DOHH2 (cell line): ENCODE results near the gene SMIM15.

Experiments
- EZH2phosphoT487 ChIP-seq: fragments of 200-600 bp; sonication (generic); IDR thresholded peaks from 2 replicates; pipeline ENCODE4 v1.6.1; 2017; ENCODE audit warnings: borderline replicate concordance, mild to moderate bottlenecking, antibody characterized with exemption, low read length, moderate library complexity, mixed read lengths
- TF ChIP-seq, protein P1 (sequence below): fragments of 200-600 bp; sonication (generic); IDR thresholded peaks from one replicate; pipeline ENCODE4 v1.5.1; 2014; ENCODE audit warnings: antibody characterized with exemption, mild to moderate bottlenecking, low read depth, low read length; ENCODE audit not compliant: poor library complexity, severe bottlenecking

DNA sequence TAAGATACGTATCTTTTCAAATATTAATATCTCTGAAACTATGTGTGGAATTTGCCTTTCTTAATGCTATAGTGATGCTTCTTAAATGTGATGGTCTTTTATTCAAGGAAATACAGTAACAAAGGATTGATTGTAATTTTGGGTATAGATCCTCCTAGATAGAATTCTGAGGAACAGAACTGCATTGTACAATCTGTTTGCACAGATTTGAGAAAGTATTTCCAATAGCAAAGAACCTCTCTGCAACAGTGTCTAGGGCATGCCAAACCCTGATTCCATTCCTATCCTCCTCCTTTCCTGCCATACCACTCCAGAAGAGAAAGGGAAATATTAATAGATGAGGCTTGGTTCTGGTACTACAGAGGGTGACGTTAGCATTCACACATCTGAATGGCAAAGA, 10.4 kb downstream of the SMIM15 start:
- TF ChIP-seq, protein P1, sequence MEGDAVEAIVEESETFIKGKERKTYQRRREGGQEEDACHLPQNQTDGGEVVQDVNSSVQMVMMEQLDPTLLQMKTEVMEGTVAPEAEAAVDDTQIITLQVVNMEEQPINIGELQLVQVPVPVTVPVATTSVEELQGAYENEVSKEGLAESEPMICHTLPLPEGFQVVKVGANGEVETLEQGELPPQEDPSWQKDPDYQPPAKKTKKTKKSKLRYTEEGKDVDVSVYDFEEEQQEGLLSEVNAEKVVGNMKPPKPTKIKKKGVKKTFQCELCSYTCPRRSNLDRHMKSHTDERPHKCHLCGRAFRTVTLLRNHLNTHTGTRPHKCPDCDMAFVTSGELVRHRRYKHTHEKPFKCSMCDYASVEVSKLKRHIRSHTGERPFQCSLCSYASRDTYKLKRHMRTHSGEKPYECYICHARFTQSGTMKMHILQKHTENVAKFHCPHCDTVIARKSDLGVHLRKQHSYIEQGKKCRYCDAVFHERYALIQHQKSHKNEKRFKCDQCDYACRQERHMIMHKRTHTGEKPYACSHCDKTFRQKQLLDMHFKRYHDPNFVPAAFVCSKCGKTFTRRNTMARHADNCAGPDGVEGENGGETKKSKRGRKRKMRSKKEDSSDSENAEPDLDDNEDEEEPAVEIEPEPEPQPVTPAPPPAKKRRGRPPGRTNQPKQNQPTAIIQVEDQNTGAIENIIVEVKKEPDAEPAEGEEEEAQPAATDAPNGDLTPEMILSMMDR = no peak
- TF ChIP-seq EZH2phosphoT487 = no peak
